ENCODE measurements around the gene TSC22D1.
A peak's percentile ranks its signal among the peaks of the same experiment; 100 is the strongest.

DNA sequence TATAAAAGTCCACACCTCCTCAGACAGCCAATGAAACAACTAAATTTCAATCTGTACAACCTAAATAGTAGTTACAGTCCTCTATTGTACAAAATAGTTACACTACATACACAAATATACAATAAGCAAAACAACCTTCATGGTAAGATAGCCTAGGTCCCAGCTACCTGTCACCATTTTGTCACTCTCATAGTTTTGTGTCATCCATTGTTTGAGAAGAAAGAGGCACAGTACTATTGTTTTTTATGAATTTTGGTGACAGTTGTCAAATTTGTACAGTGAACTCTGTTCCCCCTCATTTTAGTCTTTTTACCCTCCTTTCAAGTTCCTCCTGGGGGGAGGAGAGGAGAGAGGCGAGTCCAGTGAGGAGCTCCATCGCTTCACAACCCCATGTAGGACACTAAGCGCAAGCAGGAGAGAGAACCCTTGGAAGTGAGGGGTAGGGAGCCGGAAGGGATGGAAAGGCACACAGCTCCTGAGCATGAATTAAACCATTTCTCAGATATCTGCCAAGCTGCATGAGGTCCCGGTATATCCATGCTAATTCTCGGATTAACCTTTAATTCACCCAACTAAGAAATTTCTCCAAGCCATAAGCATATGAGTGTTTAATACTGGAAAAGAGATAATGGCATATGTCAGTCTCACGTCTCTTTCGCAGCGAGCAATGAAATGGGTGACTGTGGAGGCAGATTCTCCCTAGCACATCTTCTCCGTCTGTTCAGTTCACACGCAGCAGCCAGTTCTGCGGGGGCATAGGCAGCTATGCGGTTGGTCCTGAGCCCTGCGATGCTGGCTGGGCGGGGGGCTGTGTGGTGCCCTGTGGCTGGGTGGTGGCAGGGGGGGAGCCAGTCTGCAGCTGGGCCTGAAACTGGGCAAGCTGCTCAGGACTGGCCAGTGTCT lies 142.0 kb downstream of the TSC22D1 start:
- TF ChIP-seq FOS (IDR thresholded peaks at IDR 0.05; ENCODE audit: low read depth, low read length) (no peak), POLR2A (IDR thresholded peaks at IDR 0.05; ENCODE audit: low read depth, low read length) (peak; percentile 17; the same call in 1 of the 2 replicates), MXI1 (IDR thresholded peaks at IDR 0.05; ENCODE audit: borderline replicate concordance, low read depth, low read length) (no peak), MAFK (IDR thresholded peaks at IDR 0.05; ENCODE audit: low read depth, low read length) (no peak), CHD1 (IDR thresholded peaks at IDR 0.05; ENCODE audit: low read depth, low read length) (no peak), RCOR1 (IDR thresholded peaks at IDR 0.05; ENCODE audit: insufficient replicate concordance, low read length) (no peak), RAD21 (IDR thresholded peaks at IDR 0.05; ENCODE audit: low read length) (no peak), NFE2L2 (IDR thresholded peaks at IDR 0.05; ENCODE audit: low read depth, low read length) (no peak), MAZ (IDR thresholded peaks at IDR 0.05; ENCODE audit: borderline replicate concordance, low read depth, low read length) (no peak), BHLHE40 (IDR thresholded peaks at IDR 0.05; ENCODE audit: low read depth, low read length) (no peak), CEBPB (IDR thresholded peaks at IDR 0.05; ENCODE audit: low read depth, low read length) (no peak), SMC3 (IDR thresholded peaks at IDR 0.05; ENCODE audit: low read depth, low read length) (no peak)
- TF ChIP-seq, protein P1, sequence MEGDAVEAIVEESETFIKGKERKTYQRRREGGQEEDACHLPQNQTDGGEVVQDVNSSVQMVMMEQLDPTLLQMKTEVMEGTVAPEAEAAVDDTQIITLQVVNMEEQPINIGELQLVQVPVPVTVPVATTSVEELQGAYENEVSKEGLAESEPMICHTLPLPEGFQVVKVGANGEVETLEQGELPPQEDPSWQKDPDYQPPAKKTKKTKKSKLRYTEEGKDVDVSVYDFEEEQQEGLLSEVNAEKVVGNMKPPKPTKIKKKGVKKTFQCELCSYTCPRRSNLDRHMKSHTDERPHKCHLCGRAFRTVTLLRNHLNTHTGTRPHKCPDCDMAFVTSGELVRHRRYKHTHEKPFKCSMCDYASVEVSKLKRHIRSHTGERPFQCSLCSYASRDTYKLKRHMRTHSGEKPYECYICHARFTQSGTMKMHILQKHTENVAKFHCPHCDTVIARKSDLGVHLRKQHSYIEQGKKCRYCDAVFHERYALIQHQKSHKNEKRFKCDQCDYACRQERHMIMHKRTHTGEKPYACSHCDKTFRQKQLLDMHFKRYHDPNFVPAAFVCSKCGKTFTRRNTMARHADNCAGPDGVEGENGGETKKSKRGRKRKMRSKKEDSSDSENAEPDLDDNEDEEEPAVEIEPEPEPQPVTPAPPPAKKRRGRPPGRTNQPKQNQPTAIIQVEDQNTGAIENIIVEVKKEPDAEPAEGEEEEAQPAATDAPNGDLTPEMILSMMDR (conservative IDR thresholded peaks at IDR 0.05; ENCODE audit: low read depth, low read length): no peak

Measured in IMR-90 (cell line).